ENCODE measurements around the gene ALK. TPM values are rescaled to one million over a fixed set of nuclear protein-coding genes. Genes with fewer than 3 reads are reported as not detected.

ALK gene
- total RNA-seq, 1 experiment from 2014 or later: not detected

GRCh38 chr2:29202819-29203495 lies 718.4 kb downstream of the ALK start:
- DNase-seq (ENCODE audit: low spot score): no peak

GRCh38 chr2:29201979-29202378 lies 719.4 kb downstream of the ALK start:
- no peak for DNase-seq (ENCODE audit: low spot score)

GRCh38 chr2:29196792-29197788 lies 724.3 kb downstream of the ALK start:
- DNase-seq (ENCODE audit: low spot score): peak; percentile 81

- DNase-seq (ENCODE audit: low spot score): no peak
These were observed 725.6 kb downstream of the ALK start for GRCh38 chr2:29195796-29196195.

- DNase-seq (ENCODE audit: low spot score): no peak
These were observed 727.7 kb downstream of the ALK start for GRCh38 chr2:29193681-29194080.

- no peak for DNase-seq (ENCODE audit: low spot score)
These were observed 728.3 kb downstream of the ALK start for GRCh38 chr2:29193111-29193510.

GRCh38 chr2:29192526-29192925 lies 728.9 kb downstream of the ALK start:
- DNase-seq (ENCODE audit: low spot score): no peak

- no peak for DNase-seq (ENCODE audit: low spot score)
These were observed 729.6 kb downstream of the ALK start for GRCh38 chr2:29191817-29192216.

- DNase-seq (ENCODE audit: low spot score): no peak
These were observed 732.3 kb downstream of the ALK start for GRCh38 chr2:29189052-29189451.

- peak; percentile 29 for DNase-seq (ENCODE audit: low spot score)
These were observed 733.5 kb downstream of the ALK start for GRCh38 chr2:29187926-29188325.

GRCh38 chr2:29186817-29187216 lies 734.6 kb downstream of the ALK start:
- DNase-seq (ENCODE audit: low spot score): no peak

GRCh38 chr2:29184531-29184930 lies 736.9 kb downstream of the ALK start:
- no peak for DNase-seq (ENCODE audit: low spot score)

GRCh38 chr2:29182920-29183319 lies 738.5 kb downstream of the ALK start:
- DNase-seq (ENCODE audit: low spot score): no peak

- no peak for DNase-seq (ENCODE audit: low spot score)
These were observed 739.1 kb downstream of the ALK start for GRCh38 chr2:29182334-29182733.

GRCh38 chr2:29175338-29175737 lies 746.0 kb downstream of the ALK start:
- DNase-seq (ENCODE audit: low spot score): no peak

- DNase-seq (ENCODE audit: low spot score): no peak
These were observed 746.4 kb downstream of the ALK start for GRCh38 chr2:29174937-29175336.

GRCh38 chr2:29166242-29167039 lies 754.9 kb downstream of the ALK start:
- no peak for DNase-seq (ENCODE audit: low spot score)

GRCh38 chr2:29165362-29166241 lies 755.8 kb downstream of the ALK start:
- DNase-seq (ENCODE audit: low spot score): no peak

GRCh38 chr2:29164091-29164846 lies 757.1 kb downstream of the ALK start:
- no peak for DNase-seq (ENCODE audit: low spot score)
